Islet of Langerhans (tissue), 1 donor: ENCODE data around the gene FRY.

Experiments
- FAIRE-seq: peaks from one replicate; lab custom pipeline; 2011; peaks lifted over from hg19 to GRCh38; lab: Jason Lieb, UNC

Gene FRY

GRCh38 chr13:32224916-32225315, 193.3 kb downstream of the FRY start:
- FAIRE-seq, result no peak

- no peak for FAIRE-seq
Observed at GRCh38 chr13:32225481-32225931, 193.9 kb downstream of the FRY start.

GRCh38 chr13:32228330-32229041, 196.9 kb downstream of the FRY start:
- peak; percentile 62 for FAIRE-seq

- FAIRE-seq, result peak; percentile 90
Observed at GRCh38 chr13:32229443-32229842, 197.9 kb downstream of the FRY start.

- no peak for FAIRE-seq
Observed at GRCh38 chr13:32232263-32232662, 200.7 kb downstream of the FRY start.

- FAIRE-seq, result no peak
Observed at GRCh38 chr13:32233062-32233461, 201.5 kb downstream of the FRY start.

GRCh38 chr13:32234914-32235313, 203.3 kb downstream of the FRY start:
- no peak for FAIRE-seq

- FAIRE-seq, result no peak
Observed at GRCh38 chr13:32237681-32238080, 206.1 kb downstream of the FRY start.

GRCh38 chr13:32243695-32244094, 212.1 kb downstream of the FRY start:
- FAIRE-seq, result peak; percentile 5

GRCh38 chr13:32245555-32245954, 214.0 kb downstream of the FRY start:
- FAIRE-seq, result no peak

- no peak for FAIRE-seq
Observed at GRCh38 chr13:32246468-32246867, 214.9 kb downstream of the FRY start.

- no peak for FAIRE-seq
Observed at GRCh38 chr13:32247887-32248286, 216.3 kb downstream of the FRY start.

- no peak for FAIRE-seq
Observed at GRCh38 chr13:32248801-32249200, 217.2 kb downstream of the FRY start.

GRCh38 chr13:32252812-32253438, 221.4 kb downstream of the FRY start:
- no peak for FAIRE-seq

GRCh38 chr13:32253911-32254399, 222.4 kb downstream of the FRY start:
- FAIRE-seq, result no peak

GRCh38 chr13:32254416-32254815, 222.8 kb downstream of the FRY start:
- FAIRE-seq, result no peak

- FAIRE-seq, result no peak
Observed at GRCh38 chr13:32254916-32255723, 223.5 kb downstream of the FRY start.

- FAIRE-seq, result peak; percentile 36
Observed at GRCh38 chr13:32255724-32256109, 224.1 kb downstream of the FRY start.

- FAIRE-seq, result no peak
Observed at GRCh38 chr13:32256243-32256642, 224.7 kb downstream of the FRY start.

- FAIRE-seq, result no peak
Observed at GRCh38 chr13:32257649-32258048, 226.1 kb downstream of the FRY start.

- FAIRE-seq, result no peak
Observed at GRCh38 chr13:32259116-32259515, 227.5 kb downstream of the FRY start.

- FAIRE-seq, result no peak
Observed at GRCh38 chr13:32261567-32261966, 230.0 kb downstream of the FRY start.

GRCh38 chr13:32262165-32262564, 230.6 kb downstream of the FRY start:
- FAIRE-seq, result no peak
